Measurements from ENCODE around the gene CAMK1. TPM values are rescaled to one million over a fixed set of nuclear protein-coding genes. Genes with fewer than 3 reads are reported as not detected.

Gene CAMK1
- total and polyA plus RNA-seq, 9 of the 15 experiments (the other 6 are each of a cell fraction or from before 2014, with no cell fraction given), result 0.23 to 10.7 (median 6.0) TPM

DNA sequence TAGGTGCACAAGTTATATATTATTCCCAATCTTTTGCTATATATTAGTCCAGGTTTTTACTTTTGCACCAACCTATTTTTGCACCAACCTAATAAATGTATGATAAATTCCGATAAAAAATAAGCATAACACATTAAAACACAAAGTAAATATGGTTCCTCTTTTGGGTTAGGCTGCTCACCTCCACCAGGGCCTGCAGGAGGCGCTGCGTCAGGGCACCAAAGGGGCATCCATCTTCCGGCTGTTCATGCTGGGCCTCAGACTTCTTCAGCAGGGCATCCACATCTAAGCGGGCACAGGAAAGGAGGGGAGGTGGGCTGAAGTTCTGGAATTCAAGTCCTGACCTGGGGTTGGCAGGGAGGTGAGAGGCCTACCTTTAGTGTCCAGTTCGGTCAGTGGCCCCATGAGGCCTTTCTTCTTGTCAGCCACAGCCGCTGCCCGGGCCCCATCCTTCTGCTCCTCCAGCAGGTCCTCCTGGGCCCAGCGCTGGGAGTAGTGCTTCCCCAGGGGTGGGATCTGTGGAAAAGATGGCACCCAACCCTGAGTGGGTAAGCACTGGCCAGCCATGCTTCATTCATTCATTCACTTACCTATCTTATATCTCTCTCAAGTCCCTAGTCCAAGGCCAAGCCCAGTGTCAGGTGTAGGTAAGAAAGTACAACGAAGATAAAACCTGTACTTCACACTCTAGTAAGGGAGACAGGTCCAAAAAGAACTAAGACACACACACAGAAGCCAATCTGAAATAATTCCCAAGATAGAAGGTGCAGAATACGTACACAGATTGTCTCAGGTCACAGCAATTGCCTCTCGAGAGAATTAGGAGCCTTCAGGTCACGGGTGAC is 17.3 kb upstream of the CAMK1 start (continued):
- TF ChIP-seq POLR2AphosphoS2 (IDR thresholded peaks at IDR 0.05; ENCODE audit: low read length) (peak; percentile 62), ZNF766 (CRISPR knock-in tag; conservative IDR thresholded peaks at IDR 0.05) (0 out of 2 replicates have a peak, but pooled peaks have one; percentile 11), EHMT2 (IDR thresholded peaks at IDR 0.05) (peak; percentile 30; the same call in 1 of the 2 replicates), ZNF24 (IDR thresholded peaks at IDR 0.05) (peak; percentile 45; the same call in 1 of the 2 replicates), PHB (CRISPR knock-in tag; IDR thresholded peaks at IDR 0.05) (no peak), FOXA3 (CRISPR knock-in tag; conservative IDR thresholded peaks at IDR 0.05 in 1 of 2, IDR thresholded peaks at IDR 0.05 in 1 of 2) (peak; percentile 41 to 91; a peak in 3 of 4 replicates), FOXK2 (conservative IDR thresholded peaks at IDR 0.05 in 1 of 2, IDR thresholded peaks at IDR 0.05 in 1 of 2; ENCODE audit: low read depth in 2 of 2) (peak; percentile 71 to 73), NR4A1 (CRISPR knock-in tag; IDR thresholded peaks at IDR 0.05) (no peak), NR4A1 (tag; IDR thresholded peaks at IDR 0.05) (no peak; the same call in 1 of the 2 replicates), CHD2 (IDR thresholded peaks at IDR 0.05; ENCODE audit: low read depth, low read length) (no peak), DMBX1 (CRISPR knock-in tag; IDR thresholded peaks at IDR 0.05; ENCODE audit: borderline replicate concordance) (0 out of 2 replicates have a peak, but pooled peaks have one; percentile 33), ZNF764 (CRISPR knock-in tag; IDR thresholded peaks at IDR 0.05; ENCODE audit: low read depth) (peak; percentile 96), HSF4 (CRISPR knock-in tag; IDR thresholded peaks at IDR 0.05; ENCODE audit: borderline replicate concordance) (0 out of 2 replicates have a peak, but pooled peaks have one; percentile 34), ELF2 (CRISPR knock-in tag; IDR thresholded peaks at IDR 0.05) (peak; percentile 26; the same call in 1 of the 2 replicates), HNRNPK (IDR thresholded peaks at IDR 0.05; ENCODE audit: low read depth, low read length, poor library complexity, severe bottlenecking) (no peak), ZKSCAN1 (IDR thresholded peaks at IDR 0.05; ENCODE audit: low read depth, low read length) (0 out of 2 replicates have a peak, but pooled peaks have one; percentile 35)
- TF ChIP-seq, protein P1, sequence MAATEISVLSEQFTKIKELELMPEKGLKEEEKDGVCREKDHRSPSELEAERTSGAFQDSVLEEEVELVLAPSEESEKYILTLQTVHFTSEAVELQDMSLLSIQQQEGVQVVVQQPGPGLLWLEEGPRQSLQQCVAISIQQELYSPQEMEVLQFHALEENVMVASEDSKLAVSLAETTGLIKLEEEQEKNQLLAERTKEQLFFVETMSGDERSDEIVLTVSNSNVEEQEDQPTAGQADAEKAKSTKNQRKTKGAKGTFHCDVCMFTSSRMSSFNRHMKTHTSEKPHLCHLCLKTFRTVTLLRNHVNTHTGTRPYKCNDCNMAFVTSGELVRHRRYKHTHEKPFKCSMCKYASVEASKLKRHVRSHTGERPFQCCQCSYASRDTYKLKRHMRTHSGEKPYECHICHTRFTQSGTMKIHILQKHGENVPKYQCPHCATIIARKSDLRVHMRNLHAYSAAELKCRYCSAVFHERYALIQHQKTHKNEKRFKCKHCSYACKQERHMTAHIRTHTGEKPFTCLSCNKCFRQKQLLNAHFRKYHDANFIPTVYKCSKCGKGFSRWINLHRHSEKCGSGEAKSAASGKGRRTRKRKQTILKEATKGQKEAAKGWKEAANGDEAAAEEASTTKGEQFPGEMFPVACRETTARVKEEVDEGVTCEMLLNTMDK (IDR thresholded peaks at IDR 0.05; ENCODE audit: borderline replicate concordance, insufficient read depth, low read depth, low read length, poor library complexity, severe bottlenecking), result peak; percentile 76
- TF ChIP-seq, protein P2, sequence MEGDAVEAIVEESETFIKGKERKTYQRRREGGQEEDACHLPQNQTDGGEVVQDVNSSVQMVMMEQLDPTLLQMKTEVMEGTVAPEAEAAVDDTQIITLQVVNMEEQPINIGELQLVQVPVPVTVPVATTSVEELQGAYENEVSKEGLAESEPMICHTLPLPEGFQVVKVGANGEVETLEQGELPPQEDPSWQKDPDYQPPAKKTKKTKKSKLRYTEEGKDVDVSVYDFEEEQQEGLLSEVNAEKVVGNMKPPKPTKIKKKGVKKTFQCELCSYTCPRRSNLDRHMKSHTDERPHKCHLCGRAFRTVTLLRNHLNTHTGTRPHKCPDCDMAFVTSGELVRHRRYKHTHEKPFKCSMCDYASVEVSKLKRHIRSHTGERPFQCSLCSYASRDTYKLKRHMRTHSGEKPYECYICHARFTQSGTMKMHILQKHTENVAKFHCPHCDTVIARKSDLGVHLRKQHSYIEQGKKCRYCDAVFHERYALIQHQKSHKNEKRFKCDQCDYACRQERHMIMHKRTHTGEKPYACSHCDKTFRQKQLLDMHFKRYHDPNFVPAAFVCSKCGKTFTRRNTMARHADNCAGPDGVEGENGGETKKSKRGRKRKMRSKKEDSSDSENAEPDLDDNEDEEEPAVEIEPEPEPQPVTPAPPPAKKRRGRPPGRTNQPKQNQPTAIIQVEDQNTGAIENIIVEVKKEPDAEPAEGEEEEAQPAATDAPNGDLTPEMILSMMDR (IDR thresholded peaks at IDR 0.05 in 2 of 3, conservative IDR thresholded peaks at IDR 0.05 in 1 of 3; ENCODE audit: insufficient read depth in 2 of 3, low read depth in 1 of 3, low read length in 3 of 3), result peak; percentile 76 to 96 (median 77)
- TF ChIP-seq, protein P3, sequence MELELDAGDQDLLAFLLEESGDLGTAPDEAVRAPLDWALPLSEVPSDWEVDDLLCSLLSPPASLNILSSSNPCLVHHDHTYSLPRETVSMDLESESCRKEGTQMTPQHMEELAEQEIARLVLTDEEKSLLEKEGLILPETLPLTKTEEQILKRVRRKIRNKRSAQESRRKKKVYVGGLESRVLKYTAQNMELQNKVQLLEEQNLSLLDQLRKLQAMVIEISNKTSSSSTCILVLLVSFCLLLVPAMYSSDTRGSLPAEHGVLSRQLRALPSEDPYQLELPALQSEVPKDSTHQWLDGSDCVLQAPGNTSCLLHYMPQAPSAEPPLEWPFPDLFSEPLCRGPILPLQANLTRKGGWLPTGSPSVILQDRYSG (tag; conservative IDR thresholded peaks at IDR 0.05; ENCODE audit: low read depth), result 0 out of 2 replicates have a peak, but pooled peaks have one; percentile 40
- TF ChIP-seq, protein P4, sequence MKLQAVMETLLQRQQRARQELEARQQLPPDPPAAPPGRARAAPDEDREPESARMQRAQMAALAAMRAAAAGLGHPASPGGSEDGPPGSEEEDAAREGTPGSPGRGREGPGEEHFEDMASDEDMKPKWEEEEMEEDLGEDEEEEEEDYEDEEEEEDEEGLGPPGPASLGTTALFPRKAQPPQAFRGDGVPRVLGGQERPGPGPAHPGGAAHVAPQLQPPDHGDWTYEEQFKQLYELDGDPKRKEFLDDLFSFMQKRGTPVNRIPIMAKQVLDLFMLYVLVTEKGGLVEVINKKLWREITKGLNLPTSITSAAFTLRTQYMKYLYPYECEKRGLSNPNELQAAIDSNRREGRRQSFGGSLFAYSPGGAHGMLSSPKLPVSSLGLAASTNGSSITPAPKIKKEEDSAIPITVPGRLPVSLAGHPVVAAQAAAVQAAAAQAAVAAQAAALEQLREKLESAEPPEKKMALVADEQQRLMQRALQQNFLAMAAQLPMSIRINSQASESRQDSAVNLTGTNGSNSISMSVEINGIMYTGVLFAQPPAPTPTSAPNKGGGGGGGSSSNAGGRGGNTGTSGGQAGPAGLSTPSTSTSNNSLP (IDR thresholded peaks at IDR 0.05; ENCODE audit: borderline replicate concordance, low read depth, low read length), result no peak
